ENCODE data around the gene DIAPH3.

Gene DIAPH3

GRCh38 chr13:60112771-60113170 is 51.0 kb downstream of the DIAPH3 start:
- no peaks in the 10 kb centered on the region for H3K4me1 ChIP-seq (ENCODE audit: control insufficient read depth in 2 of 2, insufficient read depth in 1 of 2, low read depth in 1 of 2, low read length in 2 of 2)
- H4K8ac ChIP-seq (ENCODE audit: low read depth, low read length), result no peak overlapping the region
- no peak overlapping the region for H3K4me3 ChIP-seq (ENCODE audit: low read length in 2 of 2)
- no peak overlapping the region for H2AFZ ChIP-seq (ENCODE audit: low read length)
- no peak overlapping the region for H3K27ac ChIP-seq (replicated peaks; ENCODE audit: low read length)
- H3K18ac ChIP-seq (ENCODE audit: low read length), result no peak overlapping the region
- no peak overlapping the region for H2BK5ac ChIP-seq (ENCODE audit: low read length)
- H3K9ac ChIP-seq (ENCODE audit: low read depth, low read length, poor library complexity), result no peak overlapping the region
- H3K36me3 ChIP-seq (replicated peaks in 1 of 2; ENCODE audit: control insufficient read depth in 2 of 2, insufficient read depth in 2 of 2, low read length in 2 of 2), result peaks cover 5 to 48% of the 10 kb centered on the region in 2 donors
- no peak for DNase-seq (ENCODE audit: low spot score)
- H3K23ac ChIP-seq (ENCODE audit: low read depth, low read length, poor library complexity), result no peak overlapping the region
- H2BK12ac ChIP-seq (ENCODE audit: low read length), result no peak overlapping the region
- peaks cover 0 to 20% of the 10 kb centered on the region in 2 donors for H3K9me3 ChIP-seq (replicated peaks in 1 of 2; ENCODE audit: control insufficient read depth in 2 of 2, insufficient read depth in 1 of 2, low read depth in 1 of 2, low read length in 2 of 2)
- no peak overlapping the region for H4K91ac ChIP-seq (ENCODE audit: low read depth, low read length, poor library complexity)
- no peak overlapping the region for H3K4ac ChIP-seq (ENCODE audit: low read length)
- H2BK15ac ChIP-seq (ENCODE audit: low read length), result no peak overlapping the region
- H2AK5ac ChIP-seq (ENCODE audit: low read depth, low read length), result no peak overlapping the region
- H2BK120ac ChIP-seq (ENCODE audit: low read depth, low read length), result no peak overlapping the region
- H3K4me2 ChIP-seq (ENCODE audit: insufficient read depth, low read length, poor library complexity, severe bottlenecking), result no peak overlapping the region
- H3K27me3 ChIP-seq (ENCODE audit: control insufficient read depth in 3 of 3, insufficient read depth in 3 of 3, low read depth in 1 of 3, low read length in 3 of 3), result no peaks in the 10 kb centered on the region
- WGBS, 2 donors (ENCODE audit: extremely low coverage in 2 of 2, insufficient read length in 2 of 2, insufficient replicate concordance in 1 of 2), result no CpG with 5 or more reads among the region's 1 CpG
- H3K14ac ChIP-seq (ENCODE audit: low read length), result no peak overlapping the region
- no peaks in the 10 kb centered on the region for H3K79me1 ChIP-seq (ENCODE audit: low read depth, low read length)

GRCh38 chr13:60111691-60112090 is 52.0 kb downstream of the DIAPH3 start:
- no peak overlapping the region for H3K4me2 ChIP-seq (ENCODE audit: insufficient read depth, low read length, poor library complexity, severe bottlenecking)
- no peak overlapping the region for H3K23ac ChIP-seq (ENCODE audit: low read depth, low read length, poor library complexity)
- H3K4ac ChIP-seq (ENCODE audit: low read length), result no peak overlapping the region
- H3K14ac ChIP-seq (ENCODE audit: low read length), result no peak overlapping the region
- H2AK5ac ChIP-seq (ENCODE audit: low read depth, low read length), result no peak overlapping the region
- no peak overlapping the region for H2BK5ac ChIP-seq (ENCODE audit: low read length)
- no peak for DNase-seq (ENCODE audit: low spot score)
- no peak overlapping the region for H3K27ac ChIP-seq (replicated peaks; ENCODE audit: low read length)
- H3K9me3 ChIP-seq (replicated peaks in 1 of 2; ENCODE audit: control insufficient read depth in 2 of 2, insufficient read depth in 1 of 2, low read depth in 1 of 2, low read length in 2 of 2), result peaks cover 0 to 20% of the 10 kb centered on the region in 2 donors
- no peak overlapping the region for H4K8ac ChIP-seq (ENCODE audit: low read depth, low read length)
- H3K4me1 ChIP-seq (ENCODE audit: control insufficient read depth in 2 of 2, insufficient read depth in 1 of 2, low read depth in 1 of 2, low read length in 2 of 2), result no peaks in the 10 kb centered on the region
- no peak overlapping the region for H3K9ac ChIP-seq (ENCODE audit: low read depth, low read length, poor library complexity)
- no peaks in the 10 kb centered on the region for H3K79me1 ChIP-seq (ENCODE audit: low read depth, low read length)
- H3K4me3 ChIP-seq (ENCODE audit: low read length in 2 of 2), result no peak overlapping the region
- peaks cover 5 to 48% of the 10 kb centered on the region in 2 donors for H3K36me3 ChIP-seq (replicated peaks in 1 of 2; ENCODE audit: control insufficient read depth in 2 of 2, insufficient read depth in 2 of 2, low read length in 2 of 2)
- H2AFZ ChIP-seq (ENCODE audit: low read length), result no peak overlapping the region
- H2BK12ac ChIP-seq (ENCODE audit: low read length), result no peak overlapping the region
- WGBS, 2 donors (ENCODE audit: extremely low coverage in 2 of 2, insufficient read length in 2 of 2, insufficient replicate concordance in 1 of 2), result no CpG with 5 or more reads among the region's 3 CpGs
- H2BK15ac ChIP-seq (ENCODE audit: low read length), result no peak overlapping the region
- H3K27me3 ChIP-seq (ENCODE audit: control insufficient read depth in 3 of 3, insufficient read depth in 3 of 3, low read depth in 1 of 3, low read length in 3 of 3), result no peaks in the 10 kb centered on the region
- no peak overlapping the region for H4K91ac ChIP-seq (ENCODE audit: low read depth, low read length, poor library complexity)
- no peak overlapping the region for H2BK120ac ChIP-seq (ENCODE audit: low read depth, low read length)
- no peak overlapping the region for H3K18ac ChIP-seq (ENCODE audit: low read length)

GRCh38 chr13:60109285-60109684 is 54.4 kb downstream of the DIAPH3 start:
- no CpG with 5 or more reads among the region's 3 CpGs for WGBS, 2 donors (ENCODE audit: extremely low coverage in 2 of 2, insufficient read length in 2 of 2, insufficient replicate concordance in 1 of 2)
- no peak overlapping the region for H2AFZ ChIP-seq (ENCODE audit: low read length)
- H3K36me3 ChIP-seq (replicated peaks in 1 of 2; ENCODE audit: control insufficient read depth in 2 of 2, insufficient read depth in 2 of 2, low read length in 2 of 2), result peaks cover 5 to 43% of the 10 kb centered on the region in 2 donors
- H3K14ac ChIP-seq (ENCODE audit: low read length), result no peak overlapping the region
- H3K4me3 ChIP-seq (ENCODE audit: low read length in 2 of 2), result no peak overlapping the region
- no peak overlapping the region for H3K4me2 ChIP-seq (ENCODE audit: insufficient read depth, low read length, poor library complexity, severe bottlenecking)
- no peak overlapping the region for H2BK12ac ChIP-seq (ENCODE audit: low read length)
- no peak overlapping the region for H3K27ac ChIP-seq (replicated peaks; ENCODE audit: low read length)
- no peak overlapping the region for H2BK15ac ChIP-seq (ENCODE audit: low read length)
- H2BK120ac ChIP-seq (ENCODE audit: low read depth, low read length), result no peak overlapping the region
- no peaks in the 10 kb centered on the region for H3K4me1 ChIP-seq (ENCODE audit: control insufficient read depth in 2 of 2, insufficient read depth in 1 of 2, low read depth in 1 of 2, low read length in 2 of 2)
- no peak overlapping the region for H4K8ac ChIP-seq (ENCODE audit: low read depth, low read length)
- H2AK5ac ChIP-seq (ENCODE audit: low read depth, low read length), result no peak overlapping the region
- no peak overlapping the region for H4K91ac ChIP-seq (ENCODE audit: low read depth, low read length, poor library complexity)
- no peak overlapping the region for H3K9ac ChIP-seq (ENCODE audit: low read depth, low read length, poor library complexity)
- no peak overlapping the region for H3K23ac ChIP-seq (ENCODE audit: low read depth, low read length, poor library complexity)
- peaks cover 0 to 7% of the 10 kb centered on the region in 2 donors for H3K9me3 ChIP-seq (replicated peaks in 1 of 2; ENCODE audit: control insufficient read depth in 2 of 2, insufficient read depth in 1 of 2, low read depth in 1 of 2, low read length in 2 of 2)
- no peaks in the 10 kb centered on the region for H3K79me1 ChIP-seq (ENCODE audit: low read depth, low read length)
- no peaks in the 10 kb centered on the region for H3K27me3 ChIP-seq (ENCODE audit: control insufficient read depth in 3 of 3, insufficient read depth in 3 of 3, low read depth in 1 of 3, low read length in 3 of 3)
- no peak overlapping the region for H2BK5ac ChIP-seq (ENCODE audit: low read length)
- DNase-seq (ENCODE audit: low spot score), result no peak
- no peak overlapping the region for H3K18ac ChIP-seq (ENCODE audit: low read length)
- H3K4ac ChIP-seq (ENCODE audit: low read length), result no peak overlapping the region

- Histone ChIP-seq H3K9ac (ENCODE audit: low read depth, low read length, poor library complexity) (no peak overlapping the region), H3K4me2 (ENCODE audit: insufficient read depth, low read length, poor library complexity, severe bottlenecking) (no peak overlapping the region), H3K27ac (replicated peaks; ENCODE audit: low read length) (no peak overlapping the region), H4K8ac (ENCODE audit: low read depth, low read length) (no peak overlapping the region), H3K4ac (ENCODE audit: low read length) (no peak overlapping the region), H3K36me3 (replicated peaks in 1 of 2; ENCODE audit: control insufficient read depth in 2 of 2, insufficient read depth in 2 of 2, low read length in 2 of 2) (peaks cover 5 to 43% of the 10 kb centered on the region in 2 donors), H2AK5ac (ENCODE audit: low read depth, low read length) (no peak overlapping the region), H2BK120ac (ENCODE audit: low read depth, low read length) (no peak overlapping the region), H2AFZ (ENCODE audit: low read length) (no peak overlapping the region), H2BK12ac (ENCODE audit: low read length) (no peak overlapping the region), H3K14ac (ENCODE audit: low read length) (no peak overlapping the region), H2BK15ac (ENCODE audit: low read length) (no peak overlapping the region), H3K23ac (ENCODE audit: low read depth, low read length, poor library complexity) (no peak overlapping the region), H3K27me3 (ENCODE audit: control insufficient read depth in 3 of 3, insufficient read depth in 3 of 3, low read depth in 1 of 3, low read length in 3 of 3) (no peaks in the 10 kb centered on the region), H3K4me1 (ENCODE audit: control insufficient read depth in 2 of 2, insufficient read depth in 1 of 2, low read depth in 1 of 2, low read length in 2 of 2) (no peaks in the 10 kb centered on the region), H4K91ac (ENCODE audit: low read depth, low read length, poor library complexity) (no peak overlapping the region), H3K9me3 (replicated peaks in 1 of 2; ENCODE audit: control insufficient read depth in 2 of 2, insufficient read depth in 1 of 2, low read depth in 1 of 2, low read length in 2 of 2) (peaks cover 0 to under 1% of the 10 kb centered on the region in 2 donors), H3K4me3 (ENCODE audit: low read length in 2 of 2) (no peak overlapping the region), H2BK5ac (ENCODE audit: low read length) (no peak overlapping the region), H3K79me1 (ENCODE audit: low read depth, low read length) (no peaks in the 10 kb centered on the region), H3K18ac (ENCODE audit: low read length) (no peak overlapping the region)
- WGBS, 2 donors (ENCODE audit: extremely low coverage in 2 of 2, insufficient read length in 2 of 2, insufficient replicate concordance in 1 of 2), result no CpG with 5 or more reads among the region's 2 CpGs
- no peak for DNase-seq (ENCODE audit: low spot score)
Observed at GRCh38 chr13:60108589-60108988, 55.1 kb downstream of the DIAPH3 start.
